ENCODE measurements around the gene PET117.

DNA sequence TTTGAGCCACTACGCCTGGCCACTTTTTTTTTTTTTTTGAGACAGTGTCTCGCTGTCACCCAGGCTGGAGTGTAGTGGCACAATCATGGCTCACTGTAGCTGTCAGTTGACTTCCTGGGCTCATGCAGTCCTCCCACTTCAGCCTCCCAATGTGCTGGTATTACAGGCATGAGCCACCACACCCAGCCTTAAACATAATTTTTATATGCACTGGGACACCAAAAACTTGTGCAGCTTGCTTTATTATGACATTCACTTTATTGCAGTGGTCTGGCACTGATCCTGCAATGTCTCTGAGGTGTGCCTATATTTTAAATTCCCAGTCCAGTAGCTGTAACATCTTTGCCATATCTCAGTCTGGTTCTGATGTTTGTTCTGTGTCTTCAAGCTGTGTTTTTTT, 34.7 kb downstream of the PET117 start:
- TF ChIP-seq EZH2 (IDR thresholded peaks at IDR 0.05; ENCODE audit: borderline replicate concordance, low read depth, low read length, severe bottlenecking) (no peak), POLR2AphosphoS5 (IDR thresholded peaks at IDR 0.05; ENCODE audit: insufficient read depth, low read depth, low read length) (no peak), POLR2A (IDR thresholded peaks at IDR 0.05; ENCODE audit: low read depth, low read length) (no peak)
- TF ChIP-seq, protein P1, sequence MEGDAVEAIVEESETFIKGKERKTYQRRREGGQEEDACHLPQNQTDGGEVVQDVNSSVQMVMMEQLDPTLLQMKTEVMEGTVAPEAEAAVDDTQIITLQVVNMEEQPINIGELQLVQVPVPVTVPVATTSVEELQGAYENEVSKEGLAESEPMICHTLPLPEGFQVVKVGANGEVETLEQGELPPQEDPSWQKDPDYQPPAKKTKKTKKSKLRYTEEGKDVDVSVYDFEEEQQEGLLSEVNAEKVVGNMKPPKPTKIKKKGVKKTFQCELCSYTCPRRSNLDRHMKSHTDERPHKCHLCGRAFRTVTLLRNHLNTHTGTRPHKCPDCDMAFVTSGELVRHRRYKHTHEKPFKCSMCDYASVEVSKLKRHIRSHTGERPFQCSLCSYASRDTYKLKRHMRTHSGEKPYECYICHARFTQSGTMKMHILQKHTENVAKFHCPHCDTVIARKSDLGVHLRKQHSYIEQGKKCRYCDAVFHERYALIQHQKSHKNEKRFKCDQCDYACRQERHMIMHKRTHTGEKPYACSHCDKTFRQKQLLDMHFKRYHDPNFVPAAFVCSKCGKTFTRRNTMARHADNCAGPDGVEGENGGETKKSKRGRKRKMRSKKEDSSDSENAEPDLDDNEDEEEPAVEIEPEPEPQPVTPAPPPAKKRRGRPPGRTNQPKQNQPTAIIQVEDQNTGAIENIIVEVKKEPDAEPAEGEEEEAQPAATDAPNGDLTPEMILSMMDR (IDR thresholded peaks at IDR 0.05; ENCODE audit: extremely low read depth in 1 of 2, insufficient read depth in 1 of 2, low read depth in 1 of 2, low read length in 2 of 2) = no peak

Data from endothelial cell of umbilical vein (primary cell).